Neuronal stem cell (in vitro differentiated cells): ENCODE results near the gene TTC28.

Source experiments
- DNase-seq: peaks from one replicate; pipeline ENCODE4 v3.0.0-alpha.2; 2013; ENCODE audit warnings: low spot score
- H2AFZ ChIP-seq: one replicate; pipeline ENCODE4 v1.6.1; 2013; ENCODE audit warnings: mild to moderate bottlenecking, low read length, inconsistent platforms
- H2AK5ac ChIP-seq: 2 replicates; pipeline ENCODE4 v1.6.1; 2013; ENCODE audit warnings: low read depth, mild to moderate bottlenecking, inconsistent platforms, low read length, moderate library complexity, mixed read lengths
- H2BK120ac ChIP-seq: 2 replicates; pipeline ENCODE4 v1.6.1; 2013; ENCODE audit warnings: low read depth, mild to moderate bottlenecking, inconsistent platforms, low read length, moderate library complexity, mixed read lengths
- H2BK12ac ChIP-seq: one replicate; pipeline ENCODE4 v1.6.1; 2013; ENCODE audit warnings: low read length, inconsistent platforms
- H2BK15ac ChIP-seq: 2 replicates; pipeline ENCODE4 v1.6.1; 2013; ENCODE audit warnings: mild to moderate bottlenecking, low read length, inconsistent platforms, mixed read lengths
- H2BK5ac ChIP-seq: one replicate; pipeline ENCODE4 v1.6.1; 2013; ENCODE audit warnings: inconsistent platforms, mild to moderate bottlenecking, low read length, moderate library complexity
- H3K14ac ChIP-seq: one replicate; pipeline ENCODE4 v1.6.1; 2013; ENCODE audit warnings: low read length, inconsistent platforms
- H3K18ac ChIP-seq: 2 replicates; pipeline ENCODE4 v1.6.1; 2013; ENCODE audit warnings: low read length, inconsistent platforms
- H3K23ac ChIP-seq: 2 replicates; pipeline ENCODE4 v1.6.1; 2013; ENCODE audit warnings: low read depth, mild to moderate bottlenecking, mixed read lengths, low read length, inconsistent platforms; ENCODE audit not compliant: poor library complexity
- H3K27ac ChIP-seq: replicated peaks from 3 replicates; pipeline ENCODE4 v1.5.1; 2013; ENCODE audit warnings: low read length, inconsistent platforms
- H3K27me3 ChIP-seq, 3 experiments: 2 replicates each; pipeline ENCODE4 v1.6.1; 2013; ENCODE audit warnings: low read length in 3 of 3, mild to moderate bottlenecking in 2 of 3, inconsistent platforms in 1 of 3, low read depth in 1 of 3, mixed read lengths in 1 of 3, moderate library complexity in 1 of 3; ENCODE audit not compliant: control insufficient read depth in 3 of 3, insufficient read depth in 3 of 3
- H3K36me3 ChIP-seq, 2 donors: replicated peaks in 1 of 2; 2 replicates each; pipeline ENCODE4 v1.6.1; 2013; ENCODE audit warnings: low read length in 2 of 2; ENCODE audit not compliant: control insufficient read depth in 2 of 2, insufficient read depth in 2 of 2
- H3K4ac ChIP-seq: 2 replicates; pipeline ENCODE4 v1.6.1; 2013; ENCODE audit warnings: inconsistent platforms, mild to moderate bottlenecking, low read length, moderate library complexity
- H3K4me1 ChIP-seq, 2 donors: 1 replicate in 1 of 2; 2 replicates in 1 of 2; pipeline ENCODE4 v1.6.1; 2013; ENCODE audit warnings: low read length in 2 of 2, low read depth in 1 of 2; ENCODE audit not compliant: control insufficient read depth in 2 of 2, insufficient read depth in 1 of 2
- H3K4me2 ChIP-seq: one replicate; pipeline ENCODE4 v1.6.1; 2013; ENCODE audit warnings: mild to moderate bottlenecking, low read length, inconsistent platforms; ENCODE audit not compliant: insufficient read depth, poor library complexity, severe bottlenecking
- H3K4me3 ChIP-seq, 2 donors: 2 replicates each; pipeline ENCODE4 v1.5.1; 2013; ENCODE audit warnings: low read length in 2 of 2, mild to moderate bottlenecking in 2 of 2, inconsistent platforms in 1 of 2, moderate library complexity in 1 of 2
- H3K79me1 ChIP-seq: one replicate; pipeline ENCODE4 v1.6.1; 2013; ENCODE audit warnings: low read depth, mild to moderate bottlenecking, inconsistent platforms, low read length, moderate library complexity
- H3K9ac ChIP-seq: one replicate; pipeline ENCODE4 v1.6.1; 2013; ENCODE audit warnings: mild to moderate bottlenecking, low read depth, low read length, inconsistent platforms; ENCODE audit not compliant: poor library complexity
- H3K9me3 ChIP-seq, 2 donors: replicated peaks in 1 of 2; 2 replicates each; pipeline versions ENCODE3 to v1.6.1; 2013; ENCODE audit warnings: low read length in 2 of 2, mild to moderate bottlenecking in 2 of 2, inconsistent platforms in 1 of 2, low read depth in 1 of 2, mixed read lengths in 1 of 2, moderate library complexity in 1 of 2; ENCODE audit not compliant: control insufficient read depth in 2 of 2, insufficient read depth in 1 of 2
- H4K8ac ChIP-seq: one replicate; pipeline ENCODE4 v1.6.1; 2013; ENCODE audit warnings: low read depth, mild to moderate bottlenecking, inconsistent platforms, low read length, moderate library complexity
- H4K91ac ChIP-seq: one replicate; pipeline ENCODE4 v1.6.1; 2013; ENCODE audit warnings: low read length, low read depth, mild to moderate bottlenecking, inconsistent platforms; ENCODE audit not compliant: poor library complexity
- whole genome bisulfite sequencing, 2 donors: extraction: QIAGEN DNeasy Blood & Tissue Kit; methylation state at CpG; one replicate each; pipeline ENCODE4 v1.1.7; 2013; ENCODE audit warnings: missing lambda C conversion rate in 2 of 2, mixed read lengths in 1 of 2; ENCODE audit not compliant: insufficient read length in 2 of 2, insufficient replicate concordance in 1 of 2; ENCODE audit errors: extremely low coverage in 2 of 2; 5-methylcytosine and 5-hydroxymethylcytosine counted together

TTC28 gene

DNA sequence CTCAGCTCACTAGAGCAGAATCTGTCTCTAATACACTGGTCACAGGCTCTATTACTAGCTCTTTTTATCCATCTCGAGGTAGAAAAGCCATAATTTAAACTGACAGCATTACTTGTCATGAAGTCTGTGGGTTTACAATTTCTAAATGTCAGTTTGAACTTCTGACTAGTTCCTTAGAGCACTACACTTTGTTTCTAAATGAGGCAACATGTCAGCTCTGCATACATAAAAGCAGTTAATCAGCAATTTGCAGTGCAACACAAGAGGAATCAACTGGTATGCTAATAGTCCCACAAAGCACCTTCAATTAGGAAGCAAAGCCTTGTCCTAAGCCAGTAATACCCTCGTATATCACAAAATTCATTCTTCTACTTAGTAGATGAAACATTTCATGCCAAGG lies 321.3 kb downstream of the TTC28 start:
- peaks cover 0 to 4% of the 10 kb centered on the region in 2 donors for H3K4me1 ChIP-seq
- no peak overlapping the region for H2AK5ac ChIP-seq
- no peaks in the 10 kb centered on the region for H3K36me3 ChIP-seq
- H3K27me3 ChIP-seq = no peaks in the 10 kb centered on the region
- H3K4ac ChIP-seq = no peak overlapping the region
- no peak overlapping the region for H3K4me3 ChIP-seq
- no peak overlapping the region for H2BK5ac ChIP-seq
- no peak overlapping the region for H2AFZ ChIP-seq
- WGBS, 2 donors = no CpG with 5 or more reads among the region's 2 CpGs
- H4K8ac ChIP-seq = no peak overlapping the region
- H3K23ac ChIP-seq = no peak overlapping the region
- no peak overlapping the region for H2BK120ac ChIP-seq
- peaks cover 4 to 14% of the 10 kb centered on the region in 2 donors for H3K9me3 ChIP-seq
- peaks cover 1% of the 10 kb centered on the region for H3K79me1 ChIP-seq
- no peak overlapping the region for H3K9ac ChIP-seq
- no peak overlapping the region for H3K18ac ChIP-seq
- no peak overlapping the region for H3K4me2 ChIP-seq
- no peak overlapping the region for H2BK15ac ChIP-seq
- H3K27ac ChIP-seq = no peak overlapping the region
- no peak for DNase-seq
- no peak overlapping the region for H3K14ac ChIP-seq
- no peak overlapping the region for H2BK12ac ChIP-seq
- no peak overlapping the region for H4K91ac ChIP-seq

DNA sequence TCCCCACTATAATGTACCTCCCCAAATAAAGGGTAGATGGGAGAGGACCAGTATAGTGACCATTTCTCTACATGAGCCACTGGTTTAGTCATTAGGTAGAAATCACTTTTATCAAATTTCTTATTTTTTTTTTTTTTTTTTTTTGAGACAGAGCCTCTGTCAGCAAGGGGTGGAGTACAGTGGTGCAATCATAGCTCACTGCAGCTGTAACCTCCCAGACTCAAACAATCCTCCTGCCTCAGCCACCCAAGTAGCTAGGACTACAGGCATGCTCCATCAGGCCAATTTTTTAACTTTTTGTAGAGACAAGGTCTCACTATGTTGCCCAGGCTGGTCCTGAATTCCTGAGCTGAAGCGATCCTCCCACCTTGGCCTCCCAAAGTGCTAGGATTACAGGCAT lies 322.4 kb downstream of the TTC28 start:
- Histone ChIP-seq H3K4me2 (no peak overlapping the region), H3K36me3 (no peaks in the 10 kb centered on the region), H3K4ac (no peak overlapping the region), H2BK120ac (no peak overlapping the region), H2BK12ac (no peak overlapping the region), H3K9me3 (peaks cover 2 to 6% of the 10 kb centered on the region in 2 donors), H3K9ac (no peak overlapping the region), H4K91ac (no peak overlapping the region), H2AK5ac (no peak overlapping the region), H2BK5ac (no peak overlapping the region), H2AFZ (no peak overlapping the region), H3K79me1 (no peaks in the 10 kb centered on the region), H3K4me3 (no peak overlapping the region), H2BK15ac (no peak overlapping the region), H3K18ac (no peak overlapping the region), H4K8ac (no peak overlapping the region), H3K27ac (no peak overlapping the region), H3K23ac (no peak overlapping the region), H3K14ac (no peak overlapping the region), H3K4me1 (peaks cover 0 to 4% of the 10 kb centered on the region in 2 donors), H3K27me3 (no peaks in the 10 kb centered on the region)
- DNase-seq = no peak
- no CpG with 5 or more reads among the region's 1 CpG for WGBS, 2 donors

DNA sequence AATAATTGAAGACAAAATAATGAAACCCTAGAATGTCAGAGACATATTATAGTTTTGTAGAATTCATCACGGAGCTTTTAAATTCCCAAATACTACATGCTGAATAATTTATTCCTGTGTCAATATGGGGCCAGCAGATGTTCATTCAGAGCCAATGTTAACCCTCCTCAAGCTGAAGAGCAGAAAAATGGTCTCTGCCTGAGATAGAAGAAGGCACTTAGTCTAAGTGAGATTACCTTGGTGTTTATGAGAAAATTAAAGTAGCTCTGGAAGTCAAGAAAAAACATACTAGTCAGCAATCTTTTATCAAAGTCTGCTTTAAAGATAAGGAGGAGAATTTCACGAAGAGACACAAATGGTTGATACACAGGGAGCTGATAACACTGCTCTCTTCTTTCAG lies 328.2 kb downstream of the TTC28 start:
- H3K23ac ChIP-seq = no peak overlapping the region
- no peak overlapping the region for H3K18ac ChIP-seq
- no peak overlapping the region for H3K4ac ChIP-seq
- H2BK5ac ChIP-seq = no peak overlapping the region
- no peak overlapping the region for H2AFZ ChIP-seq
- no peak overlapping the region for H4K8ac ChIP-seq
- peaks cover 1 to 14% of the 10 kb centered on the region in 2 donors for H3K4me1 ChIP-seq
- no peaks in the 10 kb centered on the region for H3K27me3 ChIP-seq
- no peak overlapping the region for H3K27ac ChIP-seq
- no peak overlapping the region for H2BK12ac ChIP-seq
- H2AK5ac ChIP-seq = no peak overlapping the region
- DNase-seq = no peak
- H3K36me3 ChIP-seq = no peaks in the 10 kb centered on the region
- no CpG with 5 or more reads among the region's 2 CpGs for WGBS, 2 donors
- H4K91ac ChIP-seq = no peak overlapping the region
- H3K14ac ChIP-seq = no peak overlapping the region
- no peak overlapping the region for H3K9ac ChIP-seq
- no peak overlapping the region for H3K4me3 ChIP-seq
- no peak overlapping the region for H2BK15ac ChIP-seq
- no peaks in the 10 kb centered on the region for H3K79me1 ChIP-seq
- no peak overlapping the region for H3K4me2 ChIP-seq
- H3K9me3 ChIP-seq = peaks cover 0 to under 1% of the 10 kb centered on the region in 2 donors
- H2BK120ac ChIP-seq = no peak overlapping the region

DNA sequence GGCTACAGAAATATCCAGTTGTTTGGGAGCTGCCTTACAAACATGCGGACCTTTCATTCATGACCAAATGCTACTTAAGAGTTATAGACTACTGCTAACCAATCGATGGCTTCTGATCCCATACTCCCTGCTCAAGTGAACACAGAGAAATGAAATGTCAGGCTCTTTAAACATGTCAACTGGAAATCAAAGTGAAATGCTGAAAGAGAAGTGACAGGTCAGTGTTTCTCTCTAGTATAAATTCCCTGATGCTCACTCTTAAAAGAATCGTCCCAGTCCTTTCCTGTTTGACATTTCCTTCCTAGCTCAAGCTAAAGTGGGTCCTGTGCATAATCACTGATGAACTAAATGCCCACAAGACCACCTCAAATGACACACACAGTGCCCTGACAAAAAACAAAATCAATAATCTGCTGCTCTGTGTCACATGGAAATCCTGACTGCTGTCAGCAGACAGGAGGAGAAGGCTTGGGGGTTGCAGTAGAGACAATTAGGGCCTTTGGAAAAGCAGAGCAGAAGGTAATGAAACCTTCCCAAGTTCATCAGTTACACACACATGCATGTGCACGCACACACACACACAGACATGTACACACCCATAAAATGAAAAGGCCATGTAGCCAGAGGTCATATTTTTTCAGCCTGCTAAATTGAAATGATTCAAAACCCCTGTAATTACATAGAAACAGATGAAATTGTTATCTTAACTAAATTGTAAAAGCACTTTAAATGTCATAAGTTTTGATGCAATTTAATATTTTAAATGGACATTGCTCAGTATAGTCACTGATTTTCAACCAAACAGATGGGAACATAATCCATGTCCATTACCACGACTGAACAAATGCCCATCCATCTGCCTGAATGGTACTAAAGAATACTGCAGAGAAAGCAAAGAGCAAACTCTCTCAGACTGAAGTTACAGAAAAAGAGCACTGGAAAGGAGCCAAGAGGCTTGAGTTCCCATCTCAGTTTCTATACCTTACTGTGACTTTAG lies 330.7 kb downstream of the TTC28 start:
- Histone ChIP-seq H2BK120ac (no peak overlapping the region), H3K9ac (no peak overlapping the region), H3K79me1 (no peaks in the 10 kb centered on the region), H3K23ac (no peak overlapping the region), H3K36me3 (no peaks in the 10 kb centered on the region), H3K4ac (no peak overlapping the region), H4K8ac (no peak overlapping the region), H3K27me3 (no peaks in the 10 kb centered on the region), H2AFZ (no peak overlapping the region), H3K27ac (no peak overlapping the region), H2BK15ac (no peak overlapping the region), H2BK5ac (no peak overlapping the region), H3K14ac (no peak overlapping the region), H3K9me3 (no peaks in the 10 kb centered on the region), H4K91ac (no peak overlapping the region), H3K4me2 (no peak overlapping the region), H3K4me3 (no peak overlapping the region), H2AK5ac (no peak overlapping the region), H3K4me1 (peaks cover 1 to 14% of the 10 kb centered on the region in 2 donors), H3K18ac (no peak overlapping the region), H2BK12ac (no peak overlapping the region)
- DNase-seq = no peak
- no CpG with 5 or more reads among the region's 5 CpGs for WGBS, 2 donors
